ENCODE results near the gene PPP1R1A.

Gene PPP1R1A

DNA sequence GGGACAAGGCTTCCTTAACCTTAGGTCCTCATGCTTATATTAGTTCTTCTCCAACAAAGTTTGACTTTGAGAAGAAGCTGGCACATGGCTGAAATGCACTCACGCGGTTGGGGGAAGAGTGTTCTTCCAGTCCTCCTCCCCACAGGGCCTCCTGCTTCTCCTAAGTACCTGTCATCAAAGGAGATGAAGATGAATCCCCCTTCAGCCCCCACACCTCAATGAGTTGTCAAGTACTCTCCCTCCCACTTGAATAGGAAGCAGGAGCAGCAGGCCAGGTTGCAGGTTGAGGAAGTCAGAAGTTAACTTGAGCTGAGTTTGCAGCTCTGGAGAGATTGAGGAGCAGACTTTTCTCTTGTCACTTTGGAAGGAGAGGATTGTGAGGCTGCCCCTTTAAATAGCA is 41.9 kb downstream of the PPP1R1A start:
- TF ChIP-seq, protein P1, sequence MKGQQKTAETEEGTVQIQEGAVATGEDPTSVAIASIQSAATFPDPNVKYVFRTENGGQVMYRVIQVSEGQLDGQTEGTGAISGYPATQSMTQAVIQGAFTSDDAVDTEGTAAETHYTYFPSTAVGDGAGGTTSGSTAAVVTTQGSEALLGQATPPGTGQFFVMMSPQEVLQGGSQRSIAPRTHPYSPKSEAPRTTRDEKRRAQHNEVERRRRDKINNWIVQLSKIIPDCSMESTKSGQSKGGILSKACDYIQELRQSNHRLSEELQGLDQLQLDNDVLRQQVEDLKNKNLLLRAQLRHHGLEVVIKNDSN (IDR thresholded peaks at IDR 0.05) = no peak
- TF ChIP-seq EGR1 (IDR thresholded peaks at IDR 0.05) (no peak), RAD21 (IDR thresholded peaks at IDR 0.05; ENCODE audit: low read depth) (no peak), YY1 (IDR thresholded peaks at IDR 0.05; ENCODE audit: low read depth) (no peak), TEAD4 (IDR thresholded peaks at IDR 0.05) (no peak)

DNA sequence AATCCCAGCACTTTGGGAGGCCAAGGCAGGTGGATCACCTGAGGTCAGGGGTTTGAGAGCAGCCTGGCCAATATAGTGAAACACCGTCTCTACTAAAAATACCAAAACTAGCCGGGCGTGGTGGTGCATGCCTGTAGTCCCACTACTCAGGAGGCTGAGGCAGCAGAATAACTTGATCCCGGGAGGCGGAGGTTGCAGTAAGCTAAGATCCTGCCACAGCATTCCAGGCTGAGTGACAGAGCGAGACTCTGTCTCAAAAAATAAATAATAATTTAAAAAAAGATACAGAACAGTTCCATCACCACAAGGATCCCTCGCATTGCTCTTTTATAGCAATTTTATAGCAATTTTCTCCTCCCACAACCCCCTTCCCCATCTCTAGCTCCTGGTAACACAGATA is 43.7 kb downstream of the PPP1R1A start:
- no peak for TF ChIP-seq EP300 (IDR thresholded peaks at IDR 0.05; ENCODE audit: borderline replicate concordance)
- no peak for TF ChIP-seq RAD21 (IDR thresholded peaks at IDR 0.05; ENCODE audit: low read depth)
- no peak for TF ChIP-seq CEBPB (IDR thresholded peaks at IDR 0.05)

- no peak for TF ChIP-seq TCF12 (IDR thresholded peaks at IDR 0.05; ENCODE audit: low read depth)
- TF ChIP-seq NFIC (IDR thresholded peaks at IDR 0.05) = no peak
- TF ChIP-seq CREB1 (IDR thresholded peaks at IDR 0.05; ENCODE audit: low read depth) = no peak
- no peak for TF ChIP-seq CEBPB (IDR thresholded peaks at IDR 0.05)
- no peak for TF ChIP-seq REST (IDR thresholded peaks at IDR 0.05; ENCODE audit: low read depth)
- TF ChIP-seq, protein P1 (IDR thresholded peaks at IDR 0.05) = no peak
- no peak for TF ChIP-seq MAX (IDR thresholded peaks at IDR 0.05)
- TF ChIP-seq RAD21 (IDR thresholded peaks at IDR 0.05; ENCODE audit: low read depth) = no peak
- TF ChIP-seq TAF1 (IDR thresholded peaks at IDR 0.05; ENCODE audit: low read depth) = no peak
- no peak for TF ChIP-seq ZBTB7A (IDR thresholded peaks at IDR 0.05; ENCODE audit: low read depth)
- TF ChIP-seq TEAD4 (IDR thresholded peaks at IDR 0.05) = no peak
- no peak for TF ChIP-seq FOXM1 (IDR thresholded peaks at IDR 0.05; ENCODE audit: borderline replicate concordance, low read depth)
- TF ChIP-seq EP300 (IDR thresholded peaks at IDR 0.05; ENCODE audit: borderline replicate concordance) = no peak
- TF ChIP-seq EGR1 (IDR thresholded peaks at IDR 0.05) = no peak
- no peak for TF ChIP-seq YY1 (IDR thresholded peaks at IDR 0.05; ENCODE audit: low read depth)
These were observed 44.9 kb downstream of the PPP1R1A start for GRCh38 chr12:54543526-54543925.

GRCh38 chr12:54541751-54542290 is 46.6 kb downstream of the PPP1R1A start:
- TF ChIP-seq RAD21 (IDR thresholded peaks at IDR 0.05; ENCODE audit: low read depth) (no peak), REST (IDR thresholded peaks at IDR 0.05; ENCODE audit: low read depth) (no peak), TAF1 (IDR thresholded peaks at IDR 0.05; ENCODE audit: low read depth) (no peak), TEAD4 (IDR thresholded peaks at IDR 0.05) (no peak), MAX (IDR thresholded peaks at IDR 0.05) (no peak), EP300 (IDR thresholded peaks at IDR 0.05; ENCODE audit: borderline replicate concordance) (no peak), FOXM1 (IDR thresholded peaks at IDR 0.05; ENCODE audit: borderline replicate concordance, low read depth) (no peak)

DNA sequence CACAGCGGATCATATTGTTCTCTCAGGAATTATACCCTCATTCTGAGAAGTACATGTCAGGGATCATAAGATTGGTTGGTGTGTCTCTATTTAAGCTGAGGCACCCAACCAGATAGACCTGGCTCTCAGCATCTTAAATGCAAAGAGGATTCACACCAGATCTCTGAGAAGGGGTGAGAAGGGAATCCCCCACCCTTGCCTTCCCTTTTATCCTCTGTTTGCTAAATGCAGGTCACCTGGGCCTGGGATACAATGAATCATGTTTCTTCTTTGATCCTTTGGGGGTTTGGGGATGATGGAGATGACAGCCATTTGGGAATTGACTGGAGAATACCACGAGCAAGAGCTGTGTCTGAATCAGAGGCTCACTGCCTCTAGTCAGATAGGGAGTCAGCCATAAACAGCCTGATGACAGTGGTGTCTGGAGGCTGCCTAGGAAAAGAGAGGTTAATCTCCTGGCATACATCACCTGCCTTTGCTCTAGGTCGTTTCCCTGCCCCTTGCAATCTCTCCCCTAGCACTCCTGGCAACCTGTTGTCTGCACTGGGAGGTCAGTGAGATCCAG is 50.2 kb downstream of the PPP1R1A start:
- no peak for TF ChIP-seq EGR1 (IDR thresholded peaks at IDR 0.05)
- TF ChIP-seq EP300 (IDR thresholded peaks at IDR 0.05; ENCODE audit: borderline replicate concordance) = no peak
- TF ChIP-seq RAD21 (IDR thresholded peaks at IDR 0.05; ENCODE audit: low read depth) = no peak
- no peak for TF ChIP-seq TEAD4 (IDR thresholded peaks at IDR 0.05)
- no peak for TF ChIP-seq CEBPB (IDR thresholded peaks at IDR 0.05)
- no peak for TF ChIP-seq NFIC (IDR thresholded peaks at IDR 0.05)
- TF ChIP-seq REST (IDR thresholded peaks at IDR 0.05; ENCODE audit: low read depth) = no peak
- TF ChIP-seq YY1 (IDR thresholded peaks at IDR 0.05; ENCODE audit: low read depth) = no peak
- no peak for TF ChIP-seq ZBTB7A (IDR thresholded peaks at IDR 0.05; ENCODE audit: low read depth)
- no peak for TF ChIP-seq MAX (IDR thresholded peaks at IDR 0.05)
- TF ChIP-seq TAF1 (IDR thresholded peaks at IDR 0.05; ENCODE audit: low read depth) = no peak
- no peak for TF ChIP-seq FOXM1 (IDR thresholded peaks at IDR 0.05; ENCODE audit: borderline replicate concordance, low read depth)
- TF ChIP-seq CREB1 (IDR thresholded peaks at IDR 0.05; ENCODE audit: low read depth) = no peak
